C4-2B (cell line): ENCODE data around the gene DSC1.
"Not testable (repeated sequence)": the region's sequence is repeated elsewhere in the genome, so short reads cannot be mapped to it uniquely, and the experiment has no call there.

Experiments used
- H3K27ac ChIP-seq: fragments of 450-650 bp; 2 replicates; pipeline ENCODE4 v1.5.1; 2017
- ZFX ChIP-seq: fragments of 450-650 bp; IDR thresholded peaks from 2 replicates; pipeline ENCODE4 v1.6.1; 2017
- TF ChIP-seq, protein P1 (sequence below): fragments of 450-650 bp; conservative IDR thresholded peaks from 2 replicates; pipeline ENCODE4 v1.5.1; 2017; ENCODE audit warnings: mild to moderate bottlenecking

Gene DSC1

DNA sequence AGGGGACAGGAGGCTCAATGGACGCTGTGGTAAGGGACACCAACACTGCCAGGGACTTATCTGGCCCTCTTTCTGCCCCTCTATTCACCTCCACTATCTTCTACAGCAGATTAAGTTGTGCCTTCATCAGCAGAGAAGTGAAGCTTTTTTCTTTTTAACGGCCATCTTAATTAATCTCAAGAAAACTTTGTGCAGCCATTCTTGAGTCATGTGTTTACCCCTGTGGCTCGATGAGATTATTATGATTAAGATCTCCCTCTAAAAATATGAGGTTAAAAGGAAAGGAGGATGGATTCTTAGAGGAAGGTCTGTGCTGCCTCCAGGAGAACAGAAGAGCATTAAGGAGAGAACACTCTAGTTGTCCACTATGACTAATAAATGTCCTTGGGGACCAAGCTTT lies 32.4 kb upstream of the DSC1 start:
- H3K27ac ChIP-seq: no peak overlapping the region
- TF ChIP-seq, protein P1, sequence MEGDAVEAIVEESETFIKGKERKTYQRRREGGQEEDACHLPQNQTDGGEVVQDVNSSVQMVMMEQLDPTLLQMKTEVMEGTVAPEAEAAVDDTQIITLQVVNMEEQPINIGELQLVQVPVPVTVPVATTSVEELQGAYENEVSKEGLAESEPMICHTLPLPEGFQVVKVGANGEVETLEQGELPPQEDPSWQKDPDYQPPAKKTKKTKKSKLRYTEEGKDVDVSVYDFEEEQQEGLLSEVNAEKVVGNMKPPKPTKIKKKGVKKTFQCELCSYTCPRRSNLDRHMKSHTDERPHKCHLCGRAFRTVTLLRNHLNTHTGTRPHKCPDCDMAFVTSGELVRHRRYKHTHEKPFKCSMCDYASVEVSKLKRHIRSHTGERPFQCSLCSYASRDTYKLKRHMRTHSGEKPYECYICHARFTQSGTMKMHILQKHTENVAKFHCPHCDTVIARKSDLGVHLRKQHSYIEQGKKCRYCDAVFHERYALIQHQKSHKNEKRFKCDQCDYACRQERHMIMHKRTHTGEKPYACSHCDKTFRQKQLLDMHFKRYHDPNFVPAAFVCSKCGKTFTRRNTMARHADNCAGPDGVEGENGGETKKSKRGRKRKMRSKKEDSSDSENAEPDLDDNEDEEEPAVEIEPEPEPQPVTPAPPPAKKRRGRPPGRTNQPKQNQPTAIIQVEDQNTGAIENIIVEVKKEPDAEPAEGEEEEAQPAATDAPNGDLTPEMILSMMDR: no peak
- no peak for TF ChIP-seq ZFX

DNA sequence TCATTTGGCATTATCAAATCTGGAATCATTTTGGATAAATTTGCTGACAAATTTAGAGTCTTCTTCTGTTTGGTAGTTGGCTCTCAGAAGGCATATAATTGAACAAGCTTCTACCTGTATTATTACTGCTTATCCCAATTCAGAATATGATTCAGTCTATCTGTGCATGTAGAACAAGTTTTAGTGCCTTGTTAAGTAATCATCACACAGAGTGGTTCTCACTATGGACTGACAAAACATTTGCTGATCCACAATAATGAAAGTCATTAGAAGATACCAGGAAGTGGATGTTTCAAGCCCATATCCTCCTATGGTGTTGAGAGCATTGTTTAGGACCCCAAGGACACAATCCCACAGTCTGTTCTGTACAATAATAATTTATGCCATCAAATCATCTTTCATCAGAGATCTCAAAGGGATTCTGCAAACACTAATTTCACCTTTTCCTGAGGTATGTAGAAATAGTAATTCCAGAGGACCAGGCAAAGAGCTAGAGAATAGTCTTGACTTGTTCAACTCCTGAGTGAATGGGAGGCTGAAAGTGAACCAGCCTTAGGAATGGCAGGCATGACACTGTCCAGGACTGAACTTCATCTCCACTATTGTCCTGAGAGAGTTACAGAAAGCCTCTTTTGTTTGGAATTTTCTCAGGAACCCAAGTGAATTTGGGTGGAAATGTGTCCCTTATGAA lies 29.6 kb upstream of the DSC1 start:
- no peak for TF ChIP-seq ZFX
- TF ChIP-seq, protein P1: no peak
- H3K27ac ChIP-seq: no peak overlapping the region

DNA sequence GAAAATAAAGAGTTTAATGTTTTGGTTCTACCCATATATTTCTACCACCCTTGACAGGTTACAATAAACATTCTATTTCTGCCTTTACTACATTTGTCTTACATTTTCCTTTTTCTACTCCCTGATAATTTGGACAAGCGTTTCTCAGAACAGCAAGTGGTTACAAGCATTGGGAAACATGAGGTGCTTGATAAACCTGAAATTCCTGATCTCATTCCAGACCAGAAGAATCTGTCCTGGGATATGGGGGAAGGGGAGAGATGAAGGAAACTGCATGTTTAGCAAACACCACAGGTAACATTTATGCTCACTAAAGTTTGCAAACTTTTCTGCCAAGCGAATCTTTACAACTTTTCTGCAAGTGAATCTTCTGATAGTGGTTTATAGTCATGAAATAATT lies 28.3 kb upstream of the DSC1 start:
- TF ChIP-seq ZFX: no peak
- TF ChIP-seq, protein P1: no peak
- no peak overlapping the region for H3K27ac ChIP-seq

DNA sequence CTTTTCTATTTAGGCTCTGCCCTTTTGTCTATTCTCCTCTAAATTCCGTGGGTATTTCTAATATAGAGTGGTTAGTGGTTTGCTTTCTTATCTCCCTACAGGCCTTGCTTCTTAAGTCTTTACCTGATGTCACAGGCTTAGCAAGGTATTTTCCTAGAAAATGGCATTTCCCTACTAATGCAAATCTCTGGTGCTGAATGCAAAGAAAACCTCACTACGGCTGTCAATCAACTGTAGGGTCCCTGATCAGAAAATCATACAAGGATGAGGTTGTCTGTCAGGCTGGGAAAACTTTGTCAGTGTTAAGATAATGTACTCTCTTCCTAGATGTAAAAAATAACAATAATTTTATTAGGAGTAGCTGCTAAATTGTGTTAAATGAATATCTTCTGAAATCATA lies 27.1 kb upstream of the DSC1 start:
- no peak overlapping the region for H3K27ac ChIP-seq
- TF ChIP-seq ZFX: no peak
- TF ChIP-seq, protein P1: no peak

DNA sequence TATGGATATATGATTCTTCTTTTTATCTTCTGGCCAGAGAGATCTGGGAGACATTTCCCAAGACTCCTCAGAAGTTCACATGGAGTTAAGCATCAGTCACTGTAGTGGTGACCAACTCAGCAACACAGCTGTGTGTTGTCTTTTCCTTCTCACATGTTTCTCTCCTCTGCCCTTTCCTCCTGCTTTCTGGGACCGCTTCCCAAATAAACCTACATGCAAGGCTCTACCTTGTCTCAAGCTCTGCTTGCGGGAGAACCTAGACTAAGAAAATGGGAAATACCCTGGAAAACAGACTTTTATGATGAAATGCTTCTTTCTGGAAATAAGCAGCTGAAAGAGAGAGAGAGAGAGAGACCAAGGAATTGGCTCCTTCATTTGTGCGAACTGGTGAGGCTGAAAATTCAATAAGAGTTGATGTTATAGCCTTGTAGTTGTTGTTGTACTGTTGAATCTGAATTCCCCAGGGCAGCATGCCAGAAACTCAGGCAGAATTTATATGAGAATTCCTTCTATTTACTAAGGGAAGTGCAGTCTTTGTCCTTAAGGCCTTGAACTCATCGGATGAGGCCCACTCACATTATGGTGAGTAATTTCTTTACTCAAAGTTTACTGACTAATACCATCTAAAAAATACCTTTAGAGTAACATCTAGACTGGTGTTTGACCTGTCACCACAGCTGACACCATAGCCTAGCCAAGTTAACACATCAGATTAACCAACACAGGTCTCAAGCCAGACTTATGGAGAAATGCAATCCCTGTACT lies 22.7 kb upstream of the DSC1 start:
- TF ChIP-seq ZFX: no peak
- TF ChIP-seq, protein P1: no peak

DNA sequence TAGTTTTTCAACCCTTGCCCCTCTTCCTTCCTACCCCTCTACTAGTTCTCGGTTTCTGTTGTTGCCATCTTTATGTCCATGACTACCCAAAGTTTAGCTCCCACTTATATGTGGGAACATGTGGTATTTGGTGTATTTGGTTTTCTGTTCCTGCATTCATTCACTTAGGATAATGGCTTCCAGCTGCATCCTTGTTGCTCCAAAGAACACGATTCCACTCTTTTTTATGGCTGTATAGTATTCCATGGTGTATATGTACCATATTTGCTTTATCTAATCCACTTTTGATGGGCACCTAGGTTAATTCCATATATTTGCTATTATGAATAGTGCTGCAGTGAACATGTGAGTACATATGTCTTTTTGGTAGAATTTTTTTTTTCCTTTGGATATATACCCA lies 20.6 kb upstream of the DSC1 start:
- H3K27ac ChIP-seq: no peak overlapping the region
- TF ChIP-seq, protein P1: no peak
- no peak for TF ChIP-seq ZFX

More for the DNA sequence above, 22.7 kb upstream of the DSC1 start:
- no peak overlapping the region for H3K27ac ChIP-seq

DNA sequence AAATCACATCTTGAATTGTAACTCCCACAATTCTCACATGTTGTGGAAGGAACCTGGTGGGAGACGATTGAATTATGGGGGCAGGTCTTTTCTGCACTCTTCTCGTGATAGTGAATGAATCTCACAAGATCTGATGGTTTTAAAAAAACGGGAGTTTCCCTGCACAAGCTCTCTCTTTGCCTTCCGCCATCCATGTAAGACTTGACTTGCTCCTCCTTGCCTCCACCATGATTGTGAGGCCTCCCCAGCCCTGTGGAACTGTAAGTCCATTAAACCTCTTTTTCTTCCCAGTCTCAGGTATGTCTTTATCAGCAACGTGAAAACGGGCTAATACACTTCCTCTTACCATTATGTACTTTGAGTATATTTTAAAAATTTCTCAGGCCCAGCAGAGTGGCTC lies 14.7 kb upstream of the DSC1 start:
- not testable (repeated sequence) for H3K27ac ChIP-seq
